Astrocyte (in vitro differentiated cells and primary cell): ENCODE measurements around the gene DDIT4.

Experiments
- CTCF ChIP-seq: IDR thresholded peaks from 2 replicates; pipeline ENCODE4 v1.5.1; 2011; ENCODE audit warnings: low read depth, mild to moderate bottlenecking, inconsistent platforms, low read length, moderate library complexity; ENCODE audit not compliant: insufficient read depth
- EZH2 ChIP-seq: IDR thresholded peaks from 2 replicates; pipeline ENCODE4 v1.6.1; 2012; ENCODE audit warnings: mild to moderate bottlenecking, low read length, inconsistent platforms; ENCODE audit not compliant: insufficient read depth

- no peak for TF ChIP-seq CTCF
- no peak for TF ChIP-seq EZH2
Observed at GRCh38 chr10:72276013-72276387, 2.3 kb downstream of the DDIT4 start.
